Astrocyte of the cerebellum (primary cell): ENCODE data around the gene KCTD14.
"Not testable (repeated sequence)": the region's sequence is repeated elsewhere in the genome, so short reads cannot be mapped to it uniquely, and the experiment has no call there.

Experiments
- DNase-seq: peaks from one replicate; pipeline ENCODE4 v3.0.0-alpha.2; 2011; ENCODE audit warnings: low read depth
- H3K4me3 ChIP-seq: 2 replicates; pipeline ENCODE4 v1.5.1; 2011; ENCODE audit warnings: mild to moderate bottlenecking, low read depth, low read length, moderate library complexity
- CTCF ChIP-seq: IDR thresholded peaks from 2 replicates; pipeline ENCODE4 v1.5.1; 2012; ENCODE audit warnings: low read length, low read depth, moderate library complexity, mild to moderate bottlenecking; ENCODE audit errors: missing control alignments
- in situ Hi-C: cut with HindIII; loops from 2 replicates; pipeline ENCODE4 v1.10.0; 2017; ENCODE audit warnings: low sequenced_read_pairs

KCTD14 gene

DNA sequence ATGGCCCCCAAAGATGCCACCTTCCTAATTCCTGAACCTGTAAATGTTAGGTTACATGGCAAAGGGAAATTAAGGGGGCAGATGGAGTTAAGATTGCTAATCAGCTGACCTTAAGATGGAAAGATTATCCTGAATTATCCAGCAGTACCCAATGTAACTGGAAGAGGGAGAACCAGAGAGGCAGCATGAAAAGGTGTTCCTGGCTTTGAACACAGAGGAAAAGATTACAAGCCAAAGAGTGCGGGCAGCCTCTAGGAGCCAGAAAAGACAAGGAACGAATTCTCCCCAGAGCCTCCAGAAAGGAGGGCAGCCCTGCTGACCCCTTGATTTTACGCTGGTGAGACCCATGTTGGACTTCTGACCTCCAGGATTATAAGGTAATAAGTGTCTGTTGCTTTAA is 25.5 kb upstream of the KCTD14 start:
- DNase-seq: no peak

DNA sequence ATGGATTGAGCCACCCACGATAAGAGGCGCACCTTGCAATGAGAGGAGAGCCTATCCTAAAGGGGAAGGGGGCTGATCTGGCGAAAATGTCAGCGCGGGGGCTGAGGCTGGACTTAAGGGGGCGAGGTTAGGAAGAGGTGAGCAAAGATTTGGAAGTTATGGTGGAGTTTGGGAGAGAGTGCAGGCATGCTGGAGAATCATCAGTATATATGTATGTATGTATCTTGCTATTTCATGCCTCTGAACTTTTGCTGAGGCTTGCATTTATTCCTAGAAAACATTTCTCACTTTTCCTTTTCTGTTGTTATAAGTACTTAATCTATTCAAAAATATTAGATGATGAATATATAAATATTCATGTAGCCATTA is 23.4 kb upstream of the KCTD14 start:
- no peak overlapping the region for H3K4me3 ChIP-seq
- DNase-seq: no peak
- in situ Hi-C loops: no loop called here
- no peak for TF ChIP-seq CTCF

More for the DNA sequence above, 25.5 kb upstream of the KCTD14 start:
- in situ Hi-C loops: no loop called here
- no peak for TF ChIP-seq CTCF
- H3K4me3 ChIP-seq: no peak overlapping the region

DNA sequence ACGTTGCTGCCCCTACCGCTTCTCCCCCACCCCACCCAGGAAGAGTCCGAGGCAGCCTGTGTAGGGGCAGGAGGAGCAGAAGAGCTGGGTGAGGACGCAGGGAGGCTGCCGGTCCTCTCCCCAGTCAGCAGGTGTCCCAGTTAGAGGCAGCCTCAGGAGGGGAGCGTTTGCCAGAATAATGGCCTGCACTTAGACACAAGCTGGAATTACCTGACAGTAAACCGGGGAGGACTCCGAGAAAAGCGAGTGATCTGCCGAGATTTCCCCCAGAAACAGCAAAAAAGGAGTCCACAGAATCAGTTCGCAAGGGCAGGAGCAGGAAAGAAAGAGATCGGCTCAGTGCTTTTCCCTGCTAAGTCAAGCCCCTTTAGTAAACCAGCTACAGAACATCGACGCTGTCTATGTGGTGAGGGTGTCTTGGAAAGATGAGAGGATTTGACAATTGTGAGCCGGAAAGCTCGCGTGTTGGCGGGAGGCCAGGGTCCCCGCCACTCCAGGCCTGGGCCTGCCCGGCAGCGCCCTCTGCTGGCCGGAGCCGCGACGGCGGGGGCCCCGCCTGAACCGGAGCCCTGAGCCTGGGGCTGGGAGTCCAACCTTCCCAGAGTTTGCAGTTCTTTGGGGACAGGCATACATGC is 22.9 kb upstream of the KCTD14 start:
- in situ Hi-C loops: no loop called here
- no peak for DNase-seq
- peak overlapping the region; percentile 45 for H3K4me3 ChIP-seq
- peak; percentile 99 for TF ChIP-seq CTCF

- TF ChIP-seq CTCF: no peak
- H3K4me3 ChIP-seq: no peak overlapping the region
- in situ Hi-C loops: no loop called here
- no peak for DNase-seq
Observed at GRCh38 chr11:78044706-78045105, 21.6 kb upstream of the KCTD14 start.

DNA sequence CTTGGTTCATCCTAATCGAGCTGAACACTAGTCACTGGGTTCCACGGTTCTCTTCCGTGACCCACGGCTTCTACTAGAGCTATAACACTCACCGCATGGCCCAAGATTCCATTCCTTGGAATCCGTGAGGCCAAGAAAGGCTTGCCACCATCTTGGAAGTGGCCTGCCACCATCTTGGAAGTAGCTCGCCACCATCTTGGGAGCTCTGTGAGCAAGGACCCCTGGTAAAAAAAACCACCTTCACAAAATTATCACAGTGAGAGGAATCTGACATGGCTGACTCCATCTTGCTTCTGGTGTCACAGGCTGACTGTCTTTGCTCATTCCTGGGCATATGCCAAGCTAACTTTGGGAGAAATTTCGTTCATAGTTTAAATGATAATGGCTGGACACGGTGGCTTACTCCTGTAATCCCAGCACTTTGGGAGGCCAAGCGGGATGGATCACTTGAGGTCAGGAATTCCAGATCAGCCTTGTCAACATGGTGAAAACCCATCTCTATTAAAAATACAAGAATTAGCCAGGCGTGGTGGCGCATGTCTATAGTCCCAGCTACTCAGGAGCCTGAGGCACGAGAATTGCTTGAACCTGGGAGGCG is 18.9 kb upstream of the KCTD14 start:
- no peak for TF ChIP-seq CTCF
- H3K4me3 ChIP-seq: no peak overlapping the region
- in situ Hi-C loops: no loop called here
- no peak for DNase-seq

- H3K4me3 ChIP-seq, DNase-seq, in situ Hi-C loops: not testable (repeated sequence)
Observed at GRCh38 chr11:78041380-78041719, 18.3 kb upstream of the KCTD14 start.

DNA sequence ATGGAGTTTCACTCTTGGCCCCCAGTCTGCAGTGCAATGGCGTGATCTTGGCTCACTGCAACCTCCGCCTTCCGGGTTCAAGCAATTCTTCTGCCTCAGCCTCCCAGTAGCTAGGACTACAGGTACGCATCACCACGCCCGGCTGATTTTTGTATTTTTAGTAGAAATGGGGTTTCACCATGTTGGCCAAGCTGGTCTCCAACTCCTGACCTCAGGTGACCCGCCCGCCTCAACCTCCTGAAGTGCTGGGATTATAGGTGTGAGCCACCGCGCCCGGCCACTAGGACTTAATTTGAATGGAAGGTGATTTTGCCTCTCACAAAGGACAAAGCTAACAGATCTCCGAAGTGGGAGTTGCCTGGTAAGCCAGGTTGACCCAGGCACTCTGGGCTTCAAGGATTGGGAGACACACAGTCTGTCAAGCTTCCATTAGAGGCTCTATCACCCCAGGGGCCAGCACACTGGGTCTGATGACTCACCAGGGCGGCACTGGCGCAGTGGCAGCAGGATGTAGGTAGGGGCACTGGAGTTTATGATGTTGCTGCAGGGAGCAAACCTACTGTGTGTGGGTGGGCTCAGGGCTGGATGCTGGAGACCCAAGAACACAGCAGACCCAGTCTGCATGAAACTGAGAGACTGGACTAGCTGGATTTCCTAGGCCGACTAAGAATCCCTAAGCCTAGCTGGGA is 17.8 kb upstream of the KCTD14 start:
- H3K4me3 ChIP-seq: no peak overlapping the region
- in situ Hi-C loops: no loop called here
- TF ChIP-seq CTCF: no peak
- DNase-seq: no peak
